Measurements from ENCODE around the gene XRCC1. TPM values are rescaled to one million over a fixed set of nuclear protein-coding genes. Genes with fewer than 3 reads are reported as not detected.
A peak's percentile ranks its signal among the peaks of the same experiment; 100 is the strongest.

XRCC1 gene
- total and polyA plus RNA-seq, 3 experiments from 2014 or later: 31.4 to 37.2 (median 37.0) TPM

- Mint-ChIP-seq H3K27ac (peak overlapping the region in 7 of 8 donors; percentile 38 to 81 (median 68)), H3K27me3 (no peaks in the 10 kb centered on the region), H3K36me3 (peaks cover 0 to 17% (median 3%) of the 10 kb centered on the region in 3 donors), H3K4me1 (peaks cover 16 to 38% (median 23%) of the 10 kb centered on the region in 3 donors), H3K9me3 (no peaks in the 10 kb centered on the region), H3K4me3 (no peak overlapping the region)
- H3K36me3 ChIP-seq (ENCODE audit: insufficient read depth, low read length): no peaks in the 10 kb centered on the region
- no peak overlapping the region for H3K4me3 ChIP-seq (ENCODE audit: low read length)
- DNase-seq: no peak
- ChIA-PET CTCF (interaction anchor here (1.3 to 3.6 kb wide), 2 partner anchors 10 to 30 kb away, joined by 6 to 14 read pairs; no protein-coding TSS in a partner anchor), POLR2A (no interaction called here)
- no peaks in the 10 kb centered on the region for H3K9me3 ChIP-seq (ENCODE audit: low read length)
- no peak overlapping the region for H3K27ac ChIP-seq (ENCODE audit: low read depth, low read length)
- no peaks in the 10 kb centered on the region for H3K27me3 ChIP-seq (ENCODE audit: insufficient read depth, low read length, poor library complexity, severe bottlenecking)
- H3K4me1 ChIP-seq (ENCODE audit: insufficient read depth, low read length): peaks cover 11% of the 10 kb centered on the region
Observed at GRCh38 chr19:43584484-43584883, 9.2 kb upstream of the XRCC1 start.

- H3K9me3 ChIP-seq (ENCODE audit: low read length): no peaks in the 10 kb centered on the region
- no peaks in the 10 kb centered on the region for H3K9me3 Mint-ChIP-seq
- peaks cover 20 to 49% (median 21%) of the 10 kb centered on the region in 3 donors for H3K4me1 Mint-ChIP-seq
- no peaks in the 10 kb centered on the region for H3K27me3 ChIP-seq (ENCODE audit: insufficient read depth, low read length, poor library complexity, severe bottlenecking)
- peaks cover 0 to 15% (median 3%) of the 10 kb centered on the region in 3 donors for H3K36me3 Mint-ChIP-seq
- peaks cover 11% of the 10 kb centered on the region for H3K4me1 ChIP-seq (ENCODE audit: insufficient read depth, low read length)
- H3K36me3 ChIP-seq (ENCODE audit: insufficient read depth, low read length): no peaks in the 10 kb centered on the region
- ChIA-PET POLR2A (no interaction called here), CTCF (interaction anchor here (3.2 kb wide), 1 partner anchor 12 kb away, joined by 14 read pairs; no protein-coding TSS in a partner anchor)
- peak overlapping the region in 1 of 7 donors; percentile 54 for H3K4me3 Mint-ChIP-seq
- no peaks in the 10 kb centered on the region for H3K27me3 Mint-ChIP-seq
- no peak for DNase-seq
- H3K27ac ChIP-seq (ENCODE audit: low read depth, low read length): no peak overlapping the region
- H3K27ac Mint-ChIP-seq: peak overlapping the region in 3 of 8 donors; percentile 42 to 74 (median 58)
- H3K4me3 ChIP-seq (ENCODE audit: low read length): no peak overlapping the region
Observed at GRCh38 chr19:43582495-43582894, 7.2 kb upstream of the XRCC1 start.

GRCh38 chr19:43581467-43581866 is 6.1 kb upstream of the XRCC1 start:
- H3K27ac ChIP-seq (ENCODE audit: low read depth, low read length): no peak overlapping the region
- DNase-seq: no peak
- Mint-ChIP-seq H3K4me1 (peaks cover 24 to 55% (median 25%) of the 10 kb centered on the region in 3 donors), H3K27me3 (no peaks in the 10 kb centered on the region), H3K36me3 (peaks cover 0 to 11% (median 3%) of the 10 kb centered on the region in 3 donors), H3K9me3 (no peaks in the 10 kb centered on the region), H3K4me3 (peak overlapping the region in 6 of 7 donors; percentile 5 to 84 (median 28)), H3K27ac (peak overlapping the region in 6 of 8 donors; percentile 37 to 84 (median 61))
- H3K4me3 ChIP-seq (ENCODE audit: low read length): no peak overlapping the region
- POLR2A ChIA-PET: no interaction called here
- H3K9me3 ChIP-seq (ENCODE audit: low read length): no peaks in the 10 kb centered on the region
- H3K36me3 ChIP-seq (ENCODE audit: insufficient read depth, low read length): no peaks in the 10 kb centered on the region
- H3K4me1 ChIP-seq (ENCODE audit: insufficient read depth, low read length): peaks cover 11% of the 10 kb centered on the region
- no peaks in the 10 kb centered on the region for H3K27me3 ChIP-seq (ENCODE audit: insufficient read depth, low read length, poor library complexity, severe bottlenecking)
- CTCF ChIA-PET: interaction anchor here (0.9 to 3.2 kb wide), 2 partner anchors 13 to 26 kb away, joined by 3 to 14 read pairs; no protein-coding TSS in a partner anchor

GRCh38 chr19:43578787-43579186 is 3.5 kb upstream of the XRCC1 start:
- peaks cover under 1% of the 10 kb centered on the region for H3K36me3 ChIP-seq (ENCODE audit: insufficient read depth, low read length)
- Mint-ChIP-seq H3K9me3 (no peaks in the 10 kb centered on the region), H3K4me3 (peak overlapping the region in 6 of 7 donors; percentile 6 to 74 (median 40)), H3K27ac (peak overlapping the region in 5 of 8 donors; percentile 9 to 86 (median 38)), H3K36me3 (peaks cover 0 to 8% (median 3%) of the 10 kb centered on the region in 3 donors), H3K4me1 (peaks cover 23 to 69% (median 30%) of the 10 kb centered on the region in 3 donors), H3K27me3 (no peaks in the 10 kb centered on the region)
- H3K27me3 ChIP-seq (ENCODE audit: insufficient read depth, low read length, poor library complexity, severe bottlenecking): no peaks in the 10 kb centered on the region
- H3K4me3 ChIP-seq (ENCODE audit: low read length): no peak overlapping the region
- H3K9me3 ChIP-seq (ENCODE audit: low read length): no peaks in the 10 kb centered on the region
- H3K27ac ChIP-seq (ENCODE audit: low read depth, low read length): no peak overlapping the region
- DNase-seq: no peak
- ChIA-PET CTCF (interaction anchor here (1.0 to 1.6 kb wide), 4 partner anchors 14 to 24 kb away, joined by 3 to 10 read pairs (median 6); no protein-coding TSS in a partner anchor), POLR2A (no interaction called here)
- H3K4me1 ChIP-seq (ENCODE audit: insufficient read depth, low read length): peaks cover 20% of the 10 kb centered on the region

- ChIA-PET CTCF (interaction anchor here (2.5 kb wide), 1 partner anchor 21 kb away, joined by 17 read pairs; no protein-coding TSS in a partner anchor), POLR2A (no interaction called here)
- H3K9me3 ChIP-seq (ENCODE audit: low read length): no peaks in the 10 kb centered on the region
- peak overlapping the region; percentile 96 for H3K27ac ChIP-seq (ENCODE audit: low read depth, low read length)
- no peak for DNase-seq
- no peaks in the 10 kb centered on the region for H3K9me3 Mint-ChIP-seq
- peaks cover 30 to 74% (median 47%) of the 10 kb centered on the region in 3 donors for H3K4me1 Mint-ChIP-seq
- peak overlapping the region in 7 of 8 donors; percentile 72 to 99 (median 98) for H3K27ac Mint-ChIP-seq
- peak overlapping the region; percentile 61 for H3K4me3 ChIP-seq (ENCODE audit: low read length)
- H3K36me3 ChIP-seq (ENCODE audit: insufficient read depth, low read length): peaks cover 11% of the 10 kb centered on the region
- H3K27me3 ChIP-seq (ENCODE audit: insufficient read depth, low read length, poor library complexity, severe bottlenecking): no peaks in the 10 kb centered on the region
- H3K36me3 Mint-ChIP-seq: peaks cover 3 to 17% (median 6%) of the 10 kb centered on the region in 3 donors
- peaks cover 20% of the 10 kb centered on the region for H3K4me1 ChIP-seq (ENCODE audit: insufficient read depth, low read length)
- H3K27me3 Mint-ChIP-seq: no peaks in the 10 kb centered on the region
- peak overlapping the region; percentile 95 to 99 (median 96) for H3K4me3 Mint-ChIP-seq
Observed at GRCh38 chr19:43575955-43576878, 890 bp upstream of the XRCC1 start.

- H3K27me3 ChIP-seq (ENCODE audit: insufficient read depth, low read length, poor library complexity, severe bottlenecking): no peaks in the 10 kb centered on the region
- peaks cover 14% of the 10 kb centered on the region for H3K4me1 ChIP-seq (ENCODE audit: insufficient read depth, low read length)
- peak overlapping the region; percentile 96 for H3K27ac ChIP-seq (ENCODE audit: low read depth, low read length)
- peaks cover 11% of the 10 kb centered on the region for H3K36me3 ChIP-seq (ENCODE audit: insufficient read depth, low read length)
- CTCF ChIA-PET: interaction anchor here (0.7 to 2.5 kb wide), 4 partner anchors 19 to 128 kb away, joined by 3 to 17 read pairs (median 9); no protein-coding TSS in a partner anchor
- Mint-ChIP-seq H3K27me3 (no peaks in the 10 kb centered on the region), H3K36me3 (peaks cover 3 to 28% (median 8%) of the 10 kb centered on the region in 3 donors), H3K4me1 (peaks cover 37 to 79% (median 57%) of the 10 kb centered on the region in 3 donors), H3K27ac (peak overlapping the region; percentile 98 to 100 (median 98)), H3K9me3 (no peaks in the 10 kb centered on the region), H3K4me3 (peak overlapping the region; percentile 95 to 99 (median 96))
- POLR2A ChIA-PET: interaction anchor here (0.6 to 2.3 kb wide), 3 partner anchors 12 to 217 kb away, joined by 3 to 19 read pairs (median 6); partner anchors contain the start of genes IRGQ and ZNF576
- no peaks in the 10 kb centered on the region for H3K9me3 ChIP-seq (ENCODE audit: low read length)
- no peak for DNase-seq
- H3K4me3 ChIP-seq (ENCODE audit: low read length): peak overlapping the region; percentile 94
Observed at GRCh38 chr19:43574424-43575155, 737 bp downstream of the XRCC1 start.

GRCh38 chr19:43572171-43572588 is 3.1 kb downstream of the XRCC1 start:
- Histone ChIP-seq H3K27ac (ENCODE audit: low read depth, low read length) (no peak overlapping the region), H3K4me1 (ENCODE audit: insufficient read depth, low read length) (peaks cover 14% of the 10 kb centered on the region), H3K36me3 (ENCODE audit: insufficient read depth, low read length) (peaks cover 11% of the 10 kb centered on the region), H3K27me3 (ENCODE audit: insufficient read depth, low read length, poor library complexity, severe bottlenecking) (no peaks in the 10 kb centered on the region), H3K4me3 (ENCODE audit: low read length) (no peak overlapping the region), H3K9me3 (ENCODE audit: low read length) (no peaks in the 10 kb centered on the region)
- ChIA-PET POLR2A (interaction anchor here (0.6 kb wide), 1 partner anchor 36 kb away, joined by 7 read pairs; no protein-coding TSS in a partner anchor), CTCF (interaction anchor here (2.4 to 4.0 kb wide), 2 partner anchors 17 to 22 kb away, joined by 15 to 22 read pairs; no protein-coding TSS in a partner anchor)
- DNase-seq: no peak
- peak overlapping the region in 2 of 7 donors; percentile 23 to 26 for H3K4me3 Mint-ChIP-seq
- peak overlapping the region; percentile 21 to 88 (median 60) for H3K27ac Mint-ChIP-seq
- peaks cover 3 to 30% (median 8%) of the 10 kb centered on the region in 3 donors for H3K36me3 Mint-ChIP-seq
- peaks cover 32 to 72% (median 59%) of the 10 kb centered on the region in 3 donors for H3K4me1 Mint-ChIP-seq
- H3K9me3 Mint-ChIP-seq: no peaks in the 10 kb centered on the region
- H3K27me3 Mint-ChIP-seq: no peaks in the 10 kb centered on the region

All from CD8-positive, alpha-beta memory T cell (primary cell).